NB4 (cell line): ENCODE data around the gene RREB1.
"Not testable (repeated sequence)": the region's sequence is repeated elsewhere in the genome, so short reads cannot be mapped to it uniquely, and the experiment has no call there.

Experiments
- DNase-seq: peaks from one replicate; pipeline ENCODE4 v3.0.0; 2010; ENCODE audit warnings: low read depth
- H3K4me3 ChIP-seq: one replicate; pipeline ENCODE4 v1.5.1; 2011; ENCODE audit warnings: mild to moderate bottlenecking, low read depth, low read length, moderate library complexity
- CTCF ChIP-seq: IDR thresholded peaks from one replicate; pipeline ENCODE4 v1.5.1; 2012; ENCODE audit warnings: low read depth, low read length
- MAX ChIP-seq: IDR thresholded peaks from 2 replicates; pipeline ENCODE4 v1.6.1; 2011; ENCODE audit warnings: low read depth, low read length
- MYC ChIP-seq: IDR thresholded peaks from 2 replicates; pipeline ENCODE4 v1.6.1; 2011; ENCODE audit warnings: low read depth, low read length
- POLR2A ChIP-seq: IDR thresholded peaks from 2 replicates; pipeline ENCODE4 v1.6.1; 2011; ENCODE audit warnings: mild to moderate bottlenecking; ENCODE audit not compliant: insufficient read length; ENCODE audit errors: extremely low read depth

RREB1 gene

GRCh38 chr6:7262746-7263518, 155.2 kb downstream of the RREB1 start:
- H3K4me3 ChIP-seq, result no peak overlapping the region
- no peak for TF ChIP-seq MYC
- no peak for TF ChIP-seq MAX
- TF ChIP-seq CTCF, result no peak
- no peak for TF ChIP-seq POLR2A
- DNase-seq, result no peak

GRCh38 chr6:7263519-7263805, 155.7 kb downstream of the RREB1 start:
- DNase-seq, result not testable (repeated sequence)

GRCh38 chr6:7264041-7264440, 156.3 kb downstream of the RREB1 start:
- no peak overlapping the region for H3K4me3 ChIP-seq
- TF ChIP-seq MYC, result no peak
- no peak for TF ChIP-seq CTCF
- TF ChIP-seq POLR2A, result no peak
- no peak for TF ChIP-seq MAX
- DNase-seq, result no peak

More at GRCh38 chr6:7263519-7263805, 155.7 kb downstream of the RREB1 start:
- H3K4me3 ChIP-seq, result not testable (repeated sequence)

GRCh38 chr6:7264686-7265384, 157.1 kb downstream of the RREB1 start:
- H3K4me3 ChIP-seq, result no peak overlapping the region
- DNase-seq, result no peak
- TF ChIP-seq MYC (no peak), MAX (no peak), POLR2A (no peak), CTCF (no peak)

- not testable (repeated sequence) for DNase-seq, H3K4me3 ChIP-seq
Observed at GRCh38 chr6:7265385-7265726, 157.6 kb downstream of the RREB1 start.

- no peak for TF ChIP-seq CTCF
- TF ChIP-seq MAX, result no peak
- no peak for TF ChIP-seq MYC
- TF ChIP-seq POLR2A, result no peak
- no peak overlapping the region for H3K4me3 ChIP-seq
- no peak for DNase-seq
Observed at GRCh38 chr6:7267071-7267465, 159.3 kb downstream of the RREB1 start.

- no peak for DNase-seq
Observed at GRCh38 chr6:7267466-7268091, 159.8 kb downstream of the RREB1 start.

More at GRCh38 chr6:7267466-7268091, 159.8 kb downstream of the RREB1 start:
- no peak for TF ChIP-seq CTCF
- no peak for TF ChIP-seq MAX
- TF ChIP-seq POLR2A, result no peak
- TF ChIP-seq MYC, result no peak
- no peak overlapping the region for H3K4me3 ChIP-seq
